ENCODE data around the gene TNK2. TPM values are rescaled to one million over a fixed set of nuclear protein-coding genes. Genes with fewer than 3 reads are reported as not detected.

Gene TNK2
- total RNA-seq, 1 experiment from 2014 or later: 36.0 TPM

DNA sequence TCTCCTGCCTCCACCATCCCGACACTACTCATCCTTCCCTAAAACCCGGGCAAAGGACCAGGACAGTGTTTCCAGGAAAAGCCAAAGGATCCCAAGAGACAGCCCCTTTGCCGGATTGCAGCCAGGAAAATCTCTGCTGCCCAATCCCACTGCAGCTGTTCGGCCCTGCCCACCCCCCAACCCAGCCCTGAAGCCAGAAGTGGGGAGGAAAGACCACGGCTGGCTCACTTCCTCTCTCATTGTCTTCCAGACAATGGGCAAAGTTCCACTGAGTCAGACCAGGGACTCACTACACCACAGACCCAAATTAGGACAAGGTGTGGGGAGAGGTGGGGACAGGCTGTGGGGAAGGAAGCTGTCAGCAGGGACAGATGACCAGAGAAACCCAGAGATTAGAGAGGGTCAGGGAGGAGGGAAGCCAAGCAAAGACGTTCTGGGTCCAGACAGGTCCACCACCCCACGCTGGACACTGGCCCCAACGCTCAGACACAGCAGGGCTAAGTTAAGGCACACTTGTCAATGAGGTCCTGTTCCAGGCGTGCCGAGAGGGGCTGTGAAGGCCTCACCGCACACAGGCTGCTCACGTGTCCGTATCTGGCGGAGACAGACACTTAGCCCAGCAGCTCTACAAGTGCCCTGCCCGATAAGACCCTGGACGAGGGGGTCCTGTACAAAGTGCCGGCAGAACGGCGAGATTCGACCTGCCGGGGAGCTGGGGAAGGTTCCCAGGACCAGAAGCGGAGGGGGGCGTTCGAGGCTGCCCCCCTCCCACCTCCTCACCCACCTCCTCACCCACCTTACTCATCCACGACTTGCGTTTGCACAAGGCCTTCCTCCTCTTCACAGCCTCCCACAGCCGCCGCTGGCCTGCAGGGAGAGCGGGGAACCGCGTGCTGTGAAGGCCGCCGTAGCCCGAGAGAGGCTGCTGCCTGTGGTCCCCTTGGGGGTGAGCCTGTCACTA is 21.9 kb downstream of the TNK2 start:
- Histone ChIP-seq H3K27me3 (replicated peaks; ENCODE audit: control insufficient read depth, insufficient read depth, low read length) (no peaks in the 10 kb centered on the region), H3K36me3 (ENCODE audit: control insufficient read depth, insufficient read depth, low read length) (no peaks in the 10 kb centered on the region), H3K4me3 (ENCODE audit: low read depth, low read length) (no peak overlapping the region), H3K9me3 (no peaks in the 10 kb centered on the region), H3K4me1 (no peaks in the 10 kb centered on the region)
- ChIA-PET POLR2A (no interaction called here), CTCF (interaction anchor here (1.2 kb wide), 1 partner anchor 8 kb away, joined by 5 read pairs; no protein-coding TSS in a partner anchor)
- TF ChIP-seq CTCF (IDR thresholded peaks at IDR 0.05; ENCODE audit: insufficient read depth in 1 of 2, low read depth in 1 of 2, low read length in 1 of 2, severe bottlenecking in 1 of 2, unreplicated experiment in 1 of 2): no peak
- BruUV-seq (replicated peaks): no TSS peak
- intact Hi-C loops (cut with micrococcal nuclease; ENCODE audit: unreplicated experiment): no loop called here
- H3K27me3 Mint-ChIP-seq (ENCODE audit: insufficient read depth, unreplicated experiment): no peaks in the 10 kb centered on the region
- H3K9me3 Mint-ChIP-seq (ENCODE audit: unreplicated experiment): no peaks in the 10 kb centered on the region
- no peak overlapping the region for H3K4me3 Mint-ChIP-seq (ENCODE audit: unreplicated experiment)
- H3K27ac Mint-ChIP-seq (ENCODE audit: unreplicated experiment): no peak overlapping the region
- H3K4me1 Mint-ChIP-seq (ENCODE audit: low read depth, unreplicated experiment): no peaks in the 10 kb centered on the region
- peaks cover 14% of the 10 kb centered on the region for H3K36me3 Mint-ChIP-seq (ENCODE audit: insufficient read depth, unreplicated experiment)
- DNase-seq: no peak

- H3K4me1 Mint-ChIP-seq (ENCODE audit: low read depth, unreplicated experiment): no peaks in the 10 kb centered on the region
- ChIA-PET CTCF (interaction anchor here (1.2 kb wide), 1 partner anchor 10 kb away, joined by 5 read pairs; no protein-coding TSS in a partner anchor), POLR2A (no interaction called here)
- no TSS peak for BruUV-seq (replicated peaks)
- H3K4me1 ChIP-seq: no peaks in the 10 kb centered on the region
- intact Hi-C loops (cut with micrococcal nuclease; ENCODE audit: unreplicated experiment): no loop called here
- no peak for TF ChIP-seq CTCF (IDR thresholded peaks at IDR 0.05; ENCODE audit: insufficient read depth in 1 of 2, low read depth in 1 of 2, low read length in 1 of 2, severe bottlenecking in 1 of 2, unreplicated experiment in 1 of 2)
- H3K4me3 Mint-ChIP-seq (ENCODE audit: unreplicated experiment): no peak overlapping the region
- H3K9me3 Mint-ChIP-seq (ENCODE audit: unreplicated experiment): no peaks in the 10 kb centered on the region
- H3K27me3 ChIP-seq (replicated peaks; ENCODE audit: control insufficient read depth, insufficient read depth, low read length): no peaks in the 10 kb centered on the region
- H3K4me3 ChIP-seq (ENCODE audit: low read depth, low read length): no peak overlapping the region
- DNase-seq: no peak
- H3K27ac Mint-ChIP-seq (ENCODE audit: unreplicated experiment): no peak overlapping the region
- H3K36me3 Mint-ChIP-seq (ENCODE audit: insufficient read depth, unreplicated experiment): peaks cover 14% of the 10 kb centered on the region
- no peaks in the 10 kb centered on the region for H3K9me3 ChIP-seq
- H3K27me3 Mint-ChIP-seq (ENCODE audit: insufficient read depth, unreplicated experiment): no peaks in the 10 kb centered on the region
- H3K36me3 ChIP-seq (ENCODE audit: control insufficient read depth, insufficient read depth, low read length): no peaks in the 10 kb centered on the region
Measured at GRCh38 chr3:195885036-195885891, 23.1 kb downstream of the TNK2 start.

DNA sequence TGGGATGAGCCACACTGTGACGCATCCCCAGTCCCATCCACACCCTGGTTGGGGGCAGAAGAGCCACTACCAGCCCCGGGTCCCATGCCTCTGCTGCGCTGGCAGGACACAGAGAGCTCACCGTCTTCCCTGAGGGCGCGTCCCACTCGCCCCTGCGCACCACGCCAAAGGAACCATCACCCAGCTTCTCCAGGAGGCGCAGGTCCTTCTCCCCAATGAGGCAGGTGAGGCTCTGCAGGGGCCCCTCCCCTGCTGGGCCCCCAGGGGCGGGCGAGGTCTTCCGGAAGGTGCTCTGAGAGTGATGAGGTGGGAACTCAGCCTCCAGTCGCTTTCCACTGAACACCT is 23.7 kb downstream of the TNK2 start:
- no peaks in the 10 kb centered on the region for H3K4me1 Mint-ChIP-seq (ENCODE audit: low read depth, unreplicated experiment)
- H3K36me3 ChIP-seq (ENCODE audit: control insufficient read depth, insufficient read depth, low read length): no peaks in the 10 kb centered on the region
- H3K9me3 Mint-ChIP-seq (ENCODE audit: unreplicated experiment): no peaks in the 10 kb centered on the region
- no peaks in the 10 kb centered on the region for H3K9me3 ChIP-seq
- DNase-seq: no peak
- no peak overlapping the region for H3K4me3 Mint-ChIP-seq (ENCODE audit: unreplicated experiment)
- intact Hi-C loops (cut with micrococcal nuclease; ENCODE audit: unreplicated experiment): no loop called here
- H3K27me3 ChIP-seq (replicated peaks; ENCODE audit: control insufficient read depth, insufficient read depth, low read length): no peaks in the 10 kb centered on the region
- no peaks in the 10 kb centered on the region for H3K4me1 ChIP-seq
- no peak for TF ChIP-seq CTCF (IDR thresholded peaks at IDR 0.05; ENCODE audit: insufficient read depth in 1 of 2, low read depth in 1 of 2, low read length in 1 of 2, severe bottlenecking in 1 of 2, unreplicated experiment in 1 of 2)
- no peak overlapping the region for H3K4me3 ChIP-seq (ENCODE audit: low read depth, low read length)
- peaks cover 14% of the 10 kb centered on the region for H3K36me3 Mint-ChIP-seq (ENCODE audit: insufficient read depth, unreplicated experiment)
- POLR2A ChIA-PET: no interaction called here
- H3K27me3 Mint-ChIP-seq (ENCODE audit: insufficient read depth, unreplicated experiment): no peaks in the 10 kb centered on the region
- no peak overlapping the region for H3K27ac Mint-ChIP-seq (ENCODE audit: unreplicated experiment)
- BruUV-seq (replicated peaks): no TSS peak
- CTCF ChIA-PET: interaction anchor here (1.7 kb wide), 1 partner anchor 10 kb away, joined by 5 read pairs; no protein-coding TSS in a partner anchor

Data from Caco-2 (cell line).